HG03520 (cell line): Measurements from ENCODE around the gene RASL11B.

Source experiments
- ATAC-seq: cut with Tn5 transposase; IDR thresholded peaks from one replicate; pipeline ENCODE4 v1.9.1; 2021; ENCODE audit warnings: mild to moderate bottlenecking, moderate library complexity; ENCODE audit not compliant: unreplicated experiment

RASL11B gene

GRCh38 chr4:52873191-52873590 lies 11.1 kb downstream of the RASL11B start:
- ATAC-seq = no peak

- no peak for ATAC-seq
Measured at GRCh38 chr4:52873861-52874343, 11.8 kb downstream of the RASL11B start.

GRCh38 chr4:52874948-52875347 lies 12.8 kb downstream of the RASL11B start:
- ATAC-seq = no peak

- no peak for ATAC-seq
Measured at GRCh38 chr4:52876069-52876468, 14.0 kb downstream of the RASL11B start.

DNA sequence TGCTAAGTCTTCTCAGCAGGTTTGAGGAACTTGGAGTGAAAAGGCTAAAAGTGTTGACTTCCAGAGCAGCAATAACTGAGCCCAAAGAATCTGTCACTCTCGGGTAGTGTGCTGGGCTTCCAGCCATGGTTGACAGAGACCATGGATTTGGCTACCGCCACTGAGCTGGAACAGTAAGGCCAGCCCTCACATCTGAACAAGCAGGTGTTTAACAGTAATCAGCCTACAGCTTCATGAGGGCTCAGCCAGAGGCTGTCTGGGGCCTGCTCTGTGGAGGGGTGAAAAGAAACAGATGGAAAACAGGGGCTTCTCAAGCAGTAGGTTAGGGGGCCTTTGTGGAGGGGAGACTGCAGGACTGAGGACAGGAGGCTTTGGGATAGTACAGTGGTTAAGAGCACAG lies 14.9 kb downstream of the RASL11B start:
- no peak for ATAC-seq

GRCh38 chr4:52877694-52878093 lies 15.6 kb downstream of the RASL11B start:
- ATAC-seq = no peak

- ATAC-seq = no peak
Measured at GRCh38 chr4:52879471-52879870, 17.4 kb downstream of the RASL11B start.

DNA sequence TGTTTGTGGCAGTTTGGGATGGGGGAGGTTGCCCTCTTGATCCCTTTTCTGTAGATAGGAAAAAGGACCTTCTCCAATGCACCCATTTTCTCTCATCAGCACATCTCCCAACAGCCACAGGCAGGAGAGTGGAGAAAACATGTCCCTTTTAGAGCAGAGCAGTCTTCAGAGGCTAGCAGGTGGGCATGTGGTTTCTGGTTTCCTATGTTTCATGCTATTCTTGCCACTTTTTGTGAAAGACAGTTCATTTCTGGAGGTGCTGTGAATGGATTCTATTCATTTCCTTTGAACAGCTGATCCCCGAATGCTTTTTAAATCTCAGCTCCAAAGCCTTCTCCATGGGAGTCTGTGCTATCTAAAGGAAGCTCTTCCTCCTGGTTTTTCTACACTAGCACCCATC lies 18.9 kb downstream of the RASL11B start:
- ATAC-seq = no peak

DNA sequence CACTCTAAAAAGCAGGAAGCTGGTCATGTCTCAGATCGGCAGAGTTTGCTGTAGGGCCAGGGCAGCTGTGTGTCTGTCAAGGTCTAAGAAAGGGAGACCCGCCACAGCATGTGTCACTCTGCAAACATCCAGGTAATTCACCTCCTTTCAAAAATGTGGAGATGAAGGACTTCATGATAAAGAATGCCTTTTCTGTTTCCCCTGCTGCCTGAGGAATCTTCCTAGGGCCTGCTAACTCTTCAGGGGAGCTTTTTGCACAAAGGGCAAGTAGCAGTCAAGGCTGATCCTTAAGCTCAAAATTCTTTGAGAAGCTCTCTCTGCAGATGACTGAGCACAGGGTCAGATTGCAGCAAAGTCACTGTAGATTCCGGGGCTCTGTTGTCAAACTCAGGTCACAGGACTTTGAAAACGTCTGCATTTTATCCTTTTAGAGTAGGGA lies 21.1 kb downstream of the RASL11B start:
- ATAC-seq = no peak

- ATAC-seq = no peak
Measured at GRCh38 chr4:52883707-52884669, 21.9 kb downstream of the RASL11B start.

GRCh38 chr4:52884994-52885393 lies 22.9 kb downstream of the RASL11B start:
- no peak for ATAC-seq

GRCh38 chr4:52889354-52889753 lies 27.2 kb downstream of the RASL11B start:
- no peak for ATAC-seq

DNA sequence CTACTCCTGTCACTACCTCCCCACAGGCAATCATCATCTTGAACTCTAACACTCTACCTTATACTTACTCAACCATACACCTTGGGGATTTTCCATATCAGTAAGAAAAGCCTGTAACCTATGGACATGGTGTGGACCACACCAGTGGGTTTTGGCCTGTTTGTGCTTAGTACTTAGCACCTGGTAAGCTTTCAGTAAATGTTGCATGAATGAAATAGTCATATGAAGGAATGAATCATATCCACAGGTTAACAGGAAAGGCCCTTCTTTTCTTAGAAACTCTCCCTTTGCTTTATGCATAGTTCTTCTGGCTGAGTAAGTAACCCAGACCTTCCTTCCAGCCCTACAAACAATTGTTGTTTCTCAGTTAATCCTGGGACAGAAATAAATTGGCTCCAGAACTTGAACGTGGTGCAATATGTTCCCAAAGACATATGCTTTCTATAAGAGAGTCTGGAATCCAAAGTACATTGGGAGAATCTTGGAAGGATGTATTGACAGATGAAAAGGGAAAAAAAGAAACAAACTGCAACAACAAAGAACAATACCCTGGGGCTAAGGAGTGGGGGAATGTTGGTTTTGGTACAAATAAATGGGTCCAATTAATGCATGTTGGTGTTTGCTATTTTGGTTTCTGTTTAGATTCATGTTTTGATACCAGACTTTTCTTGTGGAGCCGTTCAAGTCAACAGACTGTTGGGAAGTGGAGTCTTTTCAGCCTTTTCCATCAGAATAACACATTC lies 27.8 kb downstream of the RASL11B start:
- no peak for ATAC-seq

DNA sequence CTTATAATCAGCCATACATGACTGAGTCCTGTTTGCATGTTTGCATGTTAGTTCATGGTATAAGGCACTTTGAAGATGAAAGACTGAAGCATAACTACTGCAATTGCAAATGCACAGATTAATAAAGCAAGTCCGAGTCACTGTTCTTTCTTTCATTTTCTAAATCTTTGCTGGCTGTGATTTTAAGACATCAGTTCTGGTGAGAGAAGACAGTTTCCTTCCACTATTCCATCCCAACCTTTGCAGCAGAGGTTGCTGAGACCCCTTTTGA lies 28.3 kb downstream of the RASL11B start:
- ATAC-seq = no peak

DNA sequence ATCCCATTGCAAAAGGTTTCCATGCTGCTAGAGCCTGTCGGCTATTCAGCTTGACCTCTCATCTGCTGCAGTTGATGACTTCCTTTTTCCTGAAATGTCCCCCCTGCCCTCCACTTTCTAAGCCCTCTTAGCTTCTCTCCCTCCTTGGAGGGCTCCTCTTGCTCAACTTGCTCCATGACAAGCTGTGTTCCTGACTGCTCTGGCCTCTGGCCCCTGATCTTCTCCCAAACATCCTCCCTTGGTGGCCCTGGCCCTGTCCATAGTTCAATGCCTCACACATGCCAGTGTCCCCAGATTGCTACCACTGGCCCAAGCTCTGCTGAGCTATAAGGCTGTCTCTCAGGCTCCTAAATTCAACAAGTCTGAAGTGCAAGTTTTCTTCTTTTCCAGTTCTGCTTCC lies 29.6 kb downstream of the RASL11B start:
- no peak for ATAC-seq

DNA sequence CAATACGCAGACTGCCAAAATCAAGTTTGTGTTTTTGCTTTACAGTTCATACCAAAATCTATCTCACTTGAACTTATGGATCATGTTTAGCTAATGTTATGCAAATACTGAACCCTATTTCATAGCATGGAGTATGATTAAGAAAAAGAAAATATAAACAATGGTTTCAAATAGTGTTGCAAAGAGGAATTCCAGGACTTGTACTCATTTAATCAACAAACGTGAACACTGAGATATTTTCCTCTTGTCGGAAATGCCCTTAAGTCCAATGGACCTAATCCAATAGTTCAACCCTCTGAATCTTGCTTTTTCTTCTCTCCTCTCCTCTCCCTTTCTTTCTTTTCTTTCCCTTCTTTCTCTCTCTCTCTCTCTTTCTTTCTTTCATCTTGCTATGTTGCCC lies 30.8 kb downstream of the RASL11B start:
- no peak for ATAC-seq

DNA sequence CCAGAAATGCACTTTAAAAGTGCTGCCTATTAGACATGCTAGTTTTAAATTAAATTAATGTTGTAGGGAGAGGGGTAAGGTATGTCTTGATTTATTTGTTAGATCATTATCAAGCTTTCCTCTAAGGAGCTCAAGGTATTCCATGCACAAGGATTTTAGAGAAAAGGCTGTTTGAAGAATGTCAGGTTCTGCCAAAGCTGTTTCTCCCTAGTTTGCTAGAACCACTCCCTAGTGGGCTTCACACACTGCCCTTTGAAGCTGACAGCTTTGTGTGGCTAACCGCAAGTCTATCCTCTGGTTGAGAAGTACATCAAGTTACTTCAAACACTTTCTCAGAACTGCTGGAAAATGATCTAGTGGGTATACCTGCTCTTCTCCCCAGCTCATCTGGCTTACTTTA lies 32.3 kb downstream of the RASL11B start:
- ATAC-seq = no peak

DNA sequence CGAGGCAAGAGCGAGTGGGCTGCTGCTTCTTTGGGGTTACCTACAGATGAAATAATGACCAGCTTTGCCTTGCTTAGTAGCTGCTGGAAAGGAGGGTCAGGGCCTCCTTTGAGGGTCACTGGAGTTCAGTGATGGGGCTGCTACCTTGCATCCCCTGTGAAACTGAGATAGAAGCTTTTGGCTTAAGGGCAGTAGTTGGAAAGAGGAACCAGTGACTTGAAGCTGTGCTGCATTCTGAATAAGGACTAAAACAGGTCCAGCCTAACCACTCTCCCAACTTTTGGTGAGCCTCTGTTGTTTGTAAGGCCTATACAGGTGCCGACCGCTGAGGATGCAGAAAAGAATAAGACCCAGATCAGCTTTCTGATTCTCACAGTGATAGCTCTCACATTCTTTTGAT lies 41.2 kb downstream of the RASL11B start:
- ATAC-seq = no peak

- no peak for ATAC-seq
Measured at GRCh38 chr4:52904421-52904820, 42.3 kb downstream of the RASL11B start.

DNA sequence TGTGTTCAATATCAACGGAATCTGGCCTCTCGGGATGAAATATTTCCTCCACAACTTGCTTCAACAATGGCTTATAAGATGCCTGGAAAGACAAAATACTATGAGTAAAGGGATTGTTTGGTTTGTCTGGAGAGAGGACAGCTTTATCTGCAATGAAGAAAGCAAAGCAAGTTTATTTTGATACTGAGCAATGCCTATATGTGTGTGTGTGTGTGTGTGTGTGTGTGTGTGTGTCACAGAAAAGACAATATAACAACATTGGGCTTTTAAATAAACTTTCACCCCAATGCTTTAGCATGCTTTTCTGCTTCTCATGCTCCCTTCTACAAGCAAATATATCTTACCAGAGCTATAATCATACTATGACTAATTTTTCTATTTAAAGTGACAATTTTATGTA lies 45.4 kb downstream of the RASL11B start:
- no peak for ATAC-seq

GRCh38 chr4:52910115-52910514 lies 48.0 kb downstream of the RASL11B start:
- ATAC-seq = no peak

DNA sequence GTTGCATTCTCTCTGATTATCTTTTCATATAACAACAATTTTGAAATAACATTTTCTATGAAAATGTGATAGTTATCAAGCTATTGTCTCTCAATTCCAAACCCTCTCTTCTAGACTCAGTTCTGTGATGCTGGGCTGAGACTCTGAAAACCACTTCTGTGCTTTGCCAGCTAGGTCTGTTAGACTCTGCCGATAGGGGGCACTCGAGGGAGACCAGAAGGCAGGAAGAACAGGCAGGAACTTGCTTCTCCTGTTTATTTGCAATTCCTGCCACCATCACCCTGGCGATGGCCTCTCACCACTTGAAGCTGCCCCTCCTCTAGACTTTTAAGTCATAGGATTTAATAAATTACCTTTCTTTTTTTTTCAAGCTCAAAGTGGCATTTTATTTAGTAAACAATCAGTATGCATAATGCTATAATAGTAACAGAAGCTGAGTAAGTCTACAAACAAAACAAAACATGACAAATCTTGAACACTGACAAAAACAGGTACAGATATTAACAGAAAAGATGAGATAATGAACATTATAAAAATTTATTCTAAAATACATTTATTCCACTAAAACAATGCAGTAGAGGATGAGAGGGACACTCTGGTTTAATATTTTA lies 49.7 kb downstream of the RASL11B start:
- peak; percentile 89 for ATAC-seq
